Erythroblast (primary cell): Measurements from ENCODE around the gene C9orf152.

Source experiments
- GATA1 ChIP-seq: IDR thresholded peaks from 2 replicates; pipeline ENCODE4 v1.6.1; 2011; ENCODE audit warnings: low read depth, mild to moderate bottlenecking, control low read depth, low read length, moderate library complexity
- POLR2A ChIP-seq: IDR thresholded peaks from 2 replicates; pipeline ENCODE4 v1.6.1; 2011; ENCODE audit warnings: mild to moderate bottlenecking, low read length

- TF ChIP-seq POLR2A (no peak), GATA1 (no peak)
These were observed 10.4 kb downstream of the C9orf152 start for GRCh38 chr9:110197330-110198187.
